Brain microvascular endothelial cell (primary cell): ENCODE data around the gene DPH1.

Source experiments
- DNase-seq: peaks from one replicate; pipeline ENCODE4 v3.0.0-alpha.2; 2020
- H3K27ac ChIP-seq: fragments of 250-450 bp; sonication (Bioruptor Pico); 2 replicates; pipeline ENCODE4 v1.5.1; 2020; ENCODE audit warnings: mild to moderate bottlenecking, moderate library complexity
- H3K27me3 ChIP-seq: fragments of 250-450 bp; sonication (Bioruptor Pico); replicated peaks from 2 replicates; pipeline ENCODE4 v1.5.1; 2020; ENCODE audit warnings: mild to moderate bottlenecking
- H3K36me3 ChIP-seq: fragments of 250-450 bp; sonication (Bioruptor Pico); replicated peaks from 2 replicates; pipeline ENCODE4 v1.5.1; 2020; ENCODE audit warnings: mild to moderate bottlenecking
- H3K4me3 ChIP-seq: 2 replicates; pipeline ENCODE4 v1.5.1; 2011; ENCODE audit warnings: low read depth, mild to moderate bottlenecking, control low read depth, low read length, moderate library complexity
- in situ Hi-C: cut with HindIII; loops from 2 replicates; pipeline ENCODE4 v1.10.0; 2017; ENCODE audit warnings: low sequenced_read_pairs, low pct_ligation_motif_present
- TF ChIP-seq, protein P1 (sequence below): IDR thresholded peaks from 2 replicates; pipeline ENCODE4 v1.5.1; 2011; ENCODE audit warnings: low read depth, mild to moderate bottlenecking, moderate library complexity, low read length, control low read depth, inconsistent platforms; ENCODE audit errors: missing control alignments

DPH1 gene

DNA sequence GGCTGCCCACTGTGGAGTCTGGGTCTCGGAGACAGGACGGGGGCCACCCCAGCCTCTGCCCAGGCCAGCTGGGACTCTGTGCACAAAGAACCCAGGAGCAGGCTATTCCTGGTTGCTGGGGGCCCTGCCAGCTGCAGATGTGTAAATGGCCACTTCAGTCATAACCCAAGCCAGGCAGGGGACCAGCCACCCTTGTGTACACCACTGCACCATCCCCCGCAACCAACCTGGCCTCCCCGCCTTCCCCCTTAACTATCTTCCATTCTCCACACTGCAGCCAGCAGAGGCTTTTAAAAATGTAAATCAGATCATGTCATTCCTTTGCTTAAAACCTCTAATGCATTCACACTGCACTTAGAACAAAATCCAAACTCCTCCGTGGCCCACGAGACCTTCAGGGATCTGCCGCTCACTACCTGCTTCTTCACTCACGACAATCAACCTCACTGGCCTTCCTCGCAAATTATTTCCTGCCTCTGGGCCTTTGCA, 33.1 kb upstream of the DPH1 start:
- DNase-seq: no peak
- no peaks in the 10 kb centered on the region for H3K27me3 ChIP-seq
- no peak overlapping the region for H3K27ac ChIP-seq
- TF ChIP-seq, protein P1, sequence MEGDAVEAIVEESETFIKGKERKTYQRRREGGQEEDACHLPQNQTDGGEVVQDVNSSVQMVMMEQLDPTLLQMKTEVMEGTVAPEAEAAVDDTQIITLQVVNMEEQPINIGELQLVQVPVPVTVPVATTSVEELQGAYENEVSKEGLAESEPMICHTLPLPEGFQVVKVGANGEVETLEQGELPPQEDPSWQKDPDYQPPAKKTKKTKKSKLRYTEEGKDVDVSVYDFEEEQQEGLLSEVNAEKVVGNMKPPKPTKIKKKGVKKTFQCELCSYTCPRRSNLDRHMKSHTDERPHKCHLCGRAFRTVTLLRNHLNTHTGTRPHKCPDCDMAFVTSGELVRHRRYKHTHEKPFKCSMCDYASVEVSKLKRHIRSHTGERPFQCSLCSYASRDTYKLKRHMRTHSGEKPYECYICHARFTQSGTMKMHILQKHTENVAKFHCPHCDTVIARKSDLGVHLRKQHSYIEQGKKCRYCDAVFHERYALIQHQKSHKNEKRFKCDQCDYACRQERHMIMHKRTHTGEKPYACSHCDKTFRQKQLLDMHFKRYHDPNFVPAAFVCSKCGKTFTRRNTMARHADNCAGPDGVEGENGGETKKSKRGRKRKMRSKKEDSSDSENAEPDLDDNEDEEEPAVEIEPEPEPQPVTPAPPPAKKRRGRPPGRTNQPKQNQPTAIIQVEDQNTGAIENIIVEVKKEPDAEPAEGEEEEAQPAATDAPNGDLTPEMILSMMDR: no peak
- H3K36me3 ChIP-seq: no peaks in the 10 kb centered on the region
- in situ Hi-C loops: no loop called here
- H3K4me3 ChIP-seq: no peak overlapping the region

DNA sequence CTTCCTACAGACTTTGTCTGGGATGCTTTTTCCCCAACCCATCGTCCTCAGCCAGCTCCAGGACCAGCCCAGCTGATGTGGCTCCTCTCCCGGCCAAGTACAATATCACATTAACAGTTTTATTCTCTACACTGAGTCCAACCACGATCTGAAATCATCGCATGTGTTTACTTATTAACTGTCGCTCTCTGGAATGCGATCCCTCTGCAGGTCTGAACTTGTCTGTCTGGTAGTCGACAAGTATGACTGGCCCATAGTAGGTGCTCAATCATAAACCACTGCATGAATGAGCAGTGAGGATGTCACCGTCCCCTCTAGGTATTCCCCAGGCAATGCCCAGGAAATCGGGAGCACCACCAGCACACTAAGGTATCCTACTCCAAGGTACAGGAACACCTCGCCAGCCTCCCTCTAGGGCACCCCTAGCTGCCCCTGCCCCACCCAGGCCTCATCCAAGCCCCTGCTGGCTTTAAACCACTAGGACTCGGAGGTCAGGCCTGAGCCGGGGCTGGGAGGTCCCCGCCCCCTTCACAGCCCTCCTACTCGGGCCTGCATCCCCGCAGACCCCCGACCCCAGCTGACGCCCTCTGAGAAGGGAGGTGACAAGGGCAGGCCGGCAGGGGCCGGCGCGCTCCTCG, 32.5 kb upstream of the DPH1 start:
- Histone ChIP-seq H3K36me3 (no peaks in the 10 kb centered on the region), H3K4me3 (no peak overlapping the region), H3K27me3 (no peaks in the 10 kb centered on the region), H3K27ac (no peak overlapping the region)
- in situ Hi-C loops: no loop called here
- TF ChIP-seq, protein P1: no peak
- DNase-seq: no peak

DNA sequence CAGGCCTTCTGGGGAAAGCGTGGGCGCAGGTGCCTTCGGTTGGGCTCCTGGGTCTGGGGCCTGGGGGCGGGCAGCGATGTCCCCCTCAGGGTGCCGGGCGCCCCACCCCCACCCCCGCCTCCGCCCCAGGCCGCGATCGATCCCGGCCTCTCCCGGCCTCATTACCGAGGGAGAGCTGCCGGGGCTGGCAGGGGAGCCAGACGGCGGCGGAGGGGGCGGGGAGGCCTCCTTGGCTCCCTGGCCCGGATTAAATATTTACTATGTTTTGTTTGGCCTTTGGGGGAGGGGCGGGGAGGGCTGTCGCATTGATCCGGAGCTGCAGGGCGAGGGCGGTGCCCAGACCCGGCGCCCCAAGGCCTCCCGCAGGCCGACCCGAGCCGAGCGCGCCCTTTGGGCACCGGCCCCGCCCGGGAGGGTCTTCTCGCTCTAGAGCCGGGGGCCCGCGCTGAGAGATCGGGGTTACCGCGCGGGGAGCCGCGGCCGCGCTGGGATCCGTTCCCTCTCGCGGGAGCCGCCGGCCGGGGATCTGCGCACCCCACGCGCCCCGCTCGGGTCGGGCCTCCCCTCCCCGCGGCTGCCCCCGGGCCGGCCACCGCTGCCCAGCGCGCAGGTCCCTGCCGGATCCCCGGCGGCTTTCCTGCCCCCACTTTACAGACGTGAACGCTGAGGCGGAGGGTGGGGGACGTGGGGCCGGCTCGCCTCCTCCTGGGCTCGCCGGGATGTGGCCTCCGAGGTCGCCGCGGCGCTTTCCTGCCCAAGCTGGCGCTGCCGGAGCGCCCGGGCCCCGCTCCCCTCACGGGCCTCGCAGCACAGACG, 31.8 kb upstream of the DPH1 start:
- no peaks in the 10 kb centered on the region for H3K27me3 ChIP-seq
- in situ Hi-C loops: no loop called here
- DNase-seq: no peak
- TF ChIP-seq, protein P1: no peak
- peak overlapping the region; percentile 32 for H3K4me3 ChIP-seq
- no peaks in the 10 kb centered on the region for H3K36me3 ChIP-seq
- H3K27ac ChIP-seq: no peak overlapping the region

DNA sequence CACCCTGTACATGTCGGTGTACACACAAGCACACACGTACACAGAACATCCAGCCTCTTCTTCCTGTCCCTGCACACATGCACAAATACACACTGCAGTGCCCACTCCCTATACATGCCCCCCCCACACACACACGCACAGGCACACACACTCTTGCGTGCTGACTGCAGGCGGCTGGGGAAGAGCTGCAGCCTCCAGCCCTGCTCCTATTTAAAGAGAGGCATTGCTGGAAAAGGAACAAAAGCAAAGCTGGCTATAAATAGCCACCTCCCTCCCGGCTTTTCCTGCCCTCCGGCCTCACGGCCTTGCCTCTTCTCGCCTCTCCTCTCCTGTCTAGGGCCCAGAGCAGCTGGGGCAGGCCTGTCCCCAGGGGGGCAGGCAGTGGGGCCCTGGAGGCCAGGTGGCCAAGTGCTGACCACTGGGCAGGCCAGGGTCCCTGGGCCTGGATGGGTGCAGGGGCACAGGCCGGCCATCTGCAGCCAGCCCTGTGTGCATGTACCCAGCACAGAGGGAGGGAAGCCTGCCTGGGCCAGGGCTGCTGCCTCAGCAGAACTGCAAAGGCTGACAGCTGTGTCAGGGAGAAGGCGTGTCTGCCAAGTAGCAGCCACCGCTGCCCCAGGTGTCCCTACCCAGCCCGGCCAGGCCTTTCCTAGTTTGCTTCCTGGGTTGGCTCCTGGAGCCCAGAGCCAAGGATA, 30.2 kb upstream of the DPH1 start:
- H3K4me3 ChIP-seq: no peak overlapping the region
- H3K27ac ChIP-seq: no peak overlapping the region
- DNase-seq: no peak
- H3K27me3 ChIP-seq: no peaks in the 10 kb centered on the region
- H3K36me3 ChIP-seq: no peaks in the 10 kb centered on the region
- in situ Hi-C loops: no loop called here
- TF ChIP-seq, protein P1: no peak

DNA sequence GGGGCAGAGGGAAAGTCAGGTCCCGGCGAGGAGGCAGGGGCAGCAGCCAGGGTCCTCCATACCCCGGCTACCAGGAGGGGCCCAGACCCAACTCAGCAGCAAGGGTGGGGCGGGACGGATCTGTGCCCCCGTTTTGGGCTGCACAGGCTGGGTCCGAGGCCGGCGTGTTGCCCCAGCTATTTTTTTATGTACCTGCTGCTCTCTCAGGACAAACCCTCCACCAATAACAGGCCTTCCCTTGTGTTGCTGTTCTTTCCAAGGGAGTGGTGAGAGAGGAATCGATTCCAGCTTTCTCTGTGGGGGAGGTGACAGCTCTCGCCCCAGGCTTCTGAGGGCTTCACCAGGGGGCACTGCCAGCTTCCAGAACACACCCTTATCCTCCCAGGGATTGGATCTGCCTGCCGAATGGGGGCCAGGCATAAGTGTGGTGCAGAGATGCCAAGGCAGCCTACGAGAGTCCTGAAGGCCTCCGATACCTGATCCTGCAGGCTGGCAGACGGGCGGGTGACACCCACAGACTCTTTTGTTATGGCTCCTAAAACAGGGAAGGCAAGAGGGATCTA, 27.1 kb upstream of the DPH1 start:
- Histone ChIP-seq H3K27me3 (no peaks in the 10 kb centered on the region), H3K4me3 (no peak overlapping the region), H3K27ac (no peak overlapping the region), H3K36me3 (no peaks in the 10 kb centered on the region)
- no peak for DNase-seq
- in situ Hi-C loops: no loop called here
- TF ChIP-seq, protein P1: no peak
